ENCODE measurements around the gene SIGMAR1. TPM values are rescaled to one million over a fixed set of nuclear protein-coding genes. Genes with fewer than 3 reads are reported as not detected.

SIGMAR1 gene
- total RNA-seq: 100 to 1,000 TPM in 4 of 9 donors, 10 to 100 TPM in 5; 63.4 to 158 (median 86.4) TPM
- 10 to 100 TPM; 34.6 to 96.3 (median 65.9) TPM for polyA plus RNA-seq
- long read RNA-seq, donor 1, transcript SIGMAR1-201 (4 exons, 1,656 nt): major isoform, 55 of 58 reads
- long read RNA-seq, donor 1, partial matches to known transcripts: 0 of 58 reads
- long read RNA-seq, donor 1, other reads (novel, unspliced or antisense): 0 of 58 reads
- long read RNA-seq, donor 2, transcript SIGMAR1-203 (3 exons, 1,743 nt): minor isoform, 9 of 43 reads
- long read RNA-seq, donor 2, transcript SIGMAR1-201 (4 exons, 1,656 nt): major isoform, 33 of 43 reads
- long read RNA-seq, donor 2, partial matches to known transcripts: 0 of 43 reads
- long read RNA-seq, donor 2, other reads (novel, unspliced or antisense): 0 of 43 reads
- long read RNA-seq, donor 3, transcript SIGMAR1-201 (4 exons, 1,656 nt): major isoform, 25 of 36 reads
- long read RNA-seq, donor 3, partial matches to known transcripts: 7 of 36 reads
- long read RNA-seq, donor 3, other reads (novel, unspliced or antisense): 0 of 36 reads
- long read RNA-seq, donor 4, transcript SIGMAR1-201 (4 exons, 1,656 nt): major isoform, 57 of 70 reads
- long read RNA-seq, donor 4, partial matches to known transcripts: 0 of 70 reads
- long read RNA-seq, donor 4, other reads (novel, unspliced or antisense): 12 of 70 reads
- long read RNA-seq, donor 5, transcript SIGMAR1-207 (3 exons, 610 nt): minor isoform, 5 of 142 reads
- long read RNA-seq, donor 5, transcript SIGMAR1-201 (4 exons, 1,656 nt): major isoform, 109 of 142 reads
- long read RNA-seq, donor 5, partial matches to known transcripts: 1 of 142 reads
- long read RNA-seq, donor 5, other reads (novel, unspliced or antisense): 21 of 142 reads
- long read RNA-seq, donor 6, transcript SIGMAR1-201 (4 exons, 1,656 nt): major isoform, 26 of 40 reads
- long read RNA-seq, donor 6, partial matches to known transcripts: 0 of 40 reads
- long read RNA-seq, donor 6, other reads (novel, unspliced or antisense): 12 of 40 reads
- long read RNA-seq, donor 7, transcript SIGMAR1-201 (4 exons, 1,656 nt): major isoform, 41 of 49 reads
- long read RNA-seq, donor 7, partial matches to known transcripts: 0 of 49 reads
- long read RNA-seq, donor 7, other reads (novel, unspliced or antisense): 0 of 49 reads
- long read RNA-seq, donor 8, transcript SIGMAR1-201 (4 exons, 1,656 nt): major isoform, 54 of 71 reads
- long read RNA-seq, donor 8, transcript SIGMAR1-203 (3 exons, 1,743 nt): minor isoform, 12 of 71 reads
- long read RNA-seq, donor 8, partial matches to known transcripts: 5 of 71 reads
- long read RNA-seq, donor 8, other reads (novel, unspliced or antisense): 0 of 71 reads
- long read RNA-seq, donor 9, transcript SIGMAR1-201 (4 exons, 1,656 nt): major isoform, 27 of 35 reads
- long read RNA-seq, donor 9, partial matches to known transcripts: 0 of 35 reads
- long read RNA-seq, donor 9, other reads (novel, unspliced or antisense): 5 of 35 reads
- long read RNA-seq, donor 10, transcript SIGMAR1-201 (4 exons, 1,656 nt): major isoform, 22 of 40 reads
- long read RNA-seq, donor 10, transcript SIGMAR1-203 (3 exons, 1,743 nt): minor isoform, 14 of 40 reads
- long read RNA-seq, donor 10, partial matches to known transcripts: 0 of 40 reads
- long read RNA-seq, donor 10, other reads (novel, unspliced or antisense): 0 of 40 reads

DNA sequence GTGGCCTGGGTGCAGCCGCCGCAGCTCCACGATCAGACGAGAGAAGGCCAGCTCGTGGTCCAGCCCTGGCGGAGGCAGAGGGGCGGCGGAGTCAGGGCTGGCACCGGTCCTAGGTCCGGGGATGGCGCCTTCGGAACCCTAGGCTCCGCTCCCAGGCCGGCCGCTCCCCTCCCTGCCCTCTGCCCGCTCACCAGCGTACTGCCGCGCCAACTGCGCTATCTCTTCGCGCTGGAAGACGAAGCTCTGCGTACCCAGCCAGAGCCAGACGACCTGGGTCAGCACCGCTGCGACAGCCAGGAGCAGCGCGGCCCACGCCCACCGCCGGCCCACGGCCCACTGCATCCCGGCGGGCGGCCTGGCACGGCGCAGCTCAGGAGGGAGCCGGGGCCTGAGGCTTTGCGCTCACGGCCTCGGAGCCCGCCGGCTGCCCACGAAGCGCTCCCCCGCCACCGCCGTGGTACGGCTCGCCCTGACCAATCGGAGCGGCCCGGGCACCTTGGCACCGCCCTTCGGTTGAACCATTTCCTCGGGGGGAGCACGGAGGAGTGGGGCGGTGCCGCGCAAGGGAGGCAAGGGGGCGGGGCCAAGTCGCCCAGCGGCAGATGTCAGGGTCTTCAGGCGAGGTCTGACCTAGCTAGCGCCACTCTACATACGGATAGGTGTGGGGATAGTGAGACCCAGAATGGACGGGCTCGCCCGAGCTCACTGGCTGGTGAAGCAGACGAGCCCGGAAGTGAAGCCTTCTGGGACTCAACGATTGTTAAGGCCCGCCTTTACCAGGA, at the start of gene SIGMAR1:
TSS of gene SIGMAR1 (minus strand) at position 432 of the 782 bp plus-strand sequence. CDS start at position 342, 90 bp downstream.
- intact Hi-C loops (cut with DNase I): no loop called here
- TF ChIP-seq POLR2A (IDR thresholded peaks at IDR 0.05) (peak; percentile 64 to 86), CTCF (IDR thresholded peaks at IDR 0.05) (peak in 2 of 6 experiments; percentile 3 to 15)
- peak; percentile 93 to 96 (median 94) for DNase-seq
- Histone ChIP-seq H3K9me3 (replicated peaks in 1 of 3) (no peaks in the 10 kb centered on the region), H3K27me3 (no peaks in the 10 kb centered on the region), H3K4me1 (replicated peaks in 1 of 2) (peaks cover 19 to 26% of the 10 kb centered on the region in 2 donors), H3K36me3 (replicated peaks in 1 of 2) (peaks cover 0 to 6% of the 10 kb centered on the region in 2 donors), H3K27ac (peak within 1 kb of the TSS; percentile 52 to 89 (median 71)), H3K4me3 (peak within 1 kb of the TSS in 3 of 4 donors; percentile 60 to 92 (median 88))
- WGBS, 4 donors: 0 to 1% (median 0%) methylated on average over 12 to 74 of the region's 74 CpGs; no CpG with 5 or more reads in 1 of the 4 donors

GRCh38 chr9:34686732-34687131, 49.1 kb upstream of the SIGMAR1 start:
- H3K27ac ChIP-seq: no peak overlapping the region
- 65 to 77% (median 71%) methylated on average over 1 of the region's 1 CpG for WGBS, 4 donors

More at GRCh38 chr9:34686732-34687131, 49.1 kb upstream of the SIGMAR1 start:
- Histone ChIP-seq H3K36me3 (replicated peaks in 1 of 2) (no peaks in the 10 kb centered on the region), H3K27me3 (no peaks in the 10 kb centered on the region), H3K9me3 (replicated peaks in 1 of 3) (no peaks in the 10 kb centered on the region), H3K4me1 (replicated peaks in 1 of 2) (no peaks in the 10 kb centered on the region), H3K4me3 (no peak overlapping the region)
- no peak for DNase-seq
- intact Hi-C loops (cut with DNase I): no loop called here
- TF ChIP-seq CTCF (IDR thresholded peaks at IDR 0.05) (no peak), POLR2A (IDR thresholded peaks at IDR 0.05) (no peak)

Data from adrenal gland (tissue), 19 donors.